ENCODE measurements around the gene MORN5. TPM values are rescaled to one million over a fixed set of nuclear protein-coding genes. Genes with fewer than 3 reads are reported as not detected.

MORN5 gene
- total RNA-seq, 3 donors from 2014 or later: not detected

DNA sequence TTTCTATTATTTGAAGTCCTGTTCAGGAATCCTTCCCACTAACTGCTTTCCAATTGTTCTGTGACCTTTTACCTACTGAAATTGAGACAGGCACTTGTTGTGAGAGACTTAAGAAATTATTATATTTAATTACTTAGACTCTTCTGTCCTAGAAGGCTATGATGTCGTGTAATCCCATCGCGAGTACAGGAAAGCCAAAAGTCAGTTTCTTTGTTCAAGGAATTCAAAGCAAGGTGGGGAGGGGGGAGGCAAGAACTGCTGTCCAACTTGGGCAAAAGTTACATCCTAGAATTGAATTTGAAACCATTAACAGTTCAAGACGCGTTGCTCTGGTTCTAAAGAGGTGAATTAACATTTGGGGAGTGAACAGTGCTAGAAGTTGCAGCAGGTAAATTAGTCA is 18.0 kb upstream of the MORN5 start:
- Histone ChIP-seq H3K36me3 (no peaks in the 10 kb centered on the region), H3K4me3 (no peak overlapping the region), H3K27me3 (no peaks in the 10 kb centered on the region), H3K9me3 (no peaks in the 10 kb centered on the region), H3K4me1 (no peaks in the 10 kb centered on the region), H3K27ac (peak overlapping the region; percentile 33 to 66)
- intact Hi-C loops (cut with DNase I; ENCODE audit: low total_unique reads): no loop called here
- no peak for TF ChIP-seq POLR2AphosphoS5 (IDR thresholded peaks at IDR 0.05)
- TF ChIP-seq, protein P1, sequence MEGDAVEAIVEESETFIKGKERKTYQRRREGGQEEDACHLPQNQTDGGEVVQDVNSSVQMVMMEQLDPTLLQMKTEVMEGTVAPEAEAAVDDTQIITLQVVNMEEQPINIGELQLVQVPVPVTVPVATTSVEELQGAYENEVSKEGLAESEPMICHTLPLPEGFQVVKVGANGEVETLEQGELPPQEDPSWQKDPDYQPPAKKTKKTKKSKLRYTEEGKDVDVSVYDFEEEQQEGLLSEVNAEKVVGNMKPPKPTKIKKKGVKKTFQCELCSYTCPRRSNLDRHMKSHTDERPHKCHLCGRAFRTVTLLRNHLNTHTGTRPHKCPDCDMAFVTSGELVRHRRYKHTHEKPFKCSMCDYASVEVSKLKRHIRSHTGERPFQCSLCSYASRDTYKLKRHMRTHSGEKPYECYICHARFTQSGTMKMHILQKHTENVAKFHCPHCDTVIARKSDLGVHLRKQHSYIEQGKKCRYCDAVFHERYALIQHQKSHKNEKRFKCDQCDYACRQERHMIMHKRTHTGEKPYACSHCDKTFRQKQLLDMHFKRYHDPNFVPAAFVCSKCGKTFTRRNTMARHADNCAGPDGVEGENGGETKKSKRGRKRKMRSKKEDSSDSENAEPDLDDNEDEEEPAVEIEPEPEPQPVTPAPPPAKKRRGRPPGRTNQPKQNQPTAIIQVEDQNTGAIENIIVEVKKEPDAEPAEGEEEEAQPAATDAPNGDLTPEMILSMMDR (IDR thresholded peaks at IDR 0.05): no peak
- TF ChIP-seq POLR2A (IDR thresholded peaks at IDR 0.05): no peak
- DNase-seq (ENCODE audit: low spot score in 2 of 2): no peak

DNA sequence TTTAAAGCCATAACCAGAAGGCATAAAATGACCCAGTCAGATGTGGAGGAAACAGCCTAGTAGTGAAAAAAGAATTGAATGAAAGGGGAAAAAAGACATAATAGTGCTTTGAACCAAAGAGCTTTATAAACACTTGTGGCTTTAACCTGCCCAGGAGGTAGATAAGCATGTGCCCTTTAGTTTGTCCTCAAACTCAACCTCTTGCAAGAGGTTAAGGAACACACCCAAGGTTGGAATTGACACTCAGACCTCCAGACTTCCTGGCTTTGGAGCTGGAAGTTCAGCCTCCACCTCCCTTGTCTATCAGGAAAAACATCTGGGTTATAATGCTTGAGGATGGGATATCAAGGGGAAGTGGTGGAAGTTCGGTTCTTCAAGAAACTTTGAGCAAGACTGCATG is 16.4 kb upstream of the MORN5 start:
- no peak overlapping the region for H3K4me3 ChIP-seq
- TF ChIP-seq POLR2AphosphoS5 (IDR thresholded peaks at IDR 0.05): no peak
- no peak for TF ChIP-seq POLR2A (IDR thresholded peaks at IDR 0.05)
- TF ChIP-seq, protein P1 (IDR thresholded peaks at IDR 0.05): no peak
- H3K9me3 ChIP-seq: no peaks in the 10 kb centered on the region
- no peaks in the 10 kb centered on the region for H3K27me3 ChIP-seq
- intact Hi-C loops (cut with DNase I; ENCODE audit: low total_unique reads): no loop called here
- DNase-seq (ENCODE audit: low spot score in 2 of 2): no peak
- no peaks in the 10 kb centered on the region for H3K36me3 ChIP-seq
- H3K4me1 ChIP-seq: no peaks in the 10 kb centered on the region
- no peak overlapping the region for H3K27ac ChIP-seq

DNA sequence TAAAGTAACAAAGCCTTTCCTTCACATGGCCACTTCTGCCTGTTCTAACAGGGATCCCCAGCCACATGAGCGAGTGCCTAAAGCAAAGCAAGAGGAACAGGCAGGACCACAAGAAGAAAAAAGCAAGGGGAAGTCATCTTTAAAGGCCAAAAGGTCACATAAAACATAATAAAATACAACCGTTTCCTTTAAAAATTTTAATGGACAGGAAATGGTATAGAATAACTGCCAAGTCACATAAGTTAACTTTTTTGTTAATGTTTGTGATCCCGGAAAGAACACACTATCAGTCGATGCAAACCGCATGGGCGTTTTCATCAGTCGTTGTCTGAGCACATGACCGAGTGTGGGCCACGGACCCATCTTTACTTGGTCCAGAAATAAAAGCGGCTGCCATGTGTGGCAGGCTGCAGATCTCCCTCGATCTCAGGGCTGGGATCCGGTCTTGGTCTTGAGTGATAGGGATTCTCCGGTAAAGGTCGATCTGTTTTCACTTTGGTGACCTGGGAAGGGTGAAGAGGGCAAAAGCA is 15.8 kb upstream of the MORN5 start:
- no peak overlapping the region for H3K27ac ChIP-seq

DNA sequence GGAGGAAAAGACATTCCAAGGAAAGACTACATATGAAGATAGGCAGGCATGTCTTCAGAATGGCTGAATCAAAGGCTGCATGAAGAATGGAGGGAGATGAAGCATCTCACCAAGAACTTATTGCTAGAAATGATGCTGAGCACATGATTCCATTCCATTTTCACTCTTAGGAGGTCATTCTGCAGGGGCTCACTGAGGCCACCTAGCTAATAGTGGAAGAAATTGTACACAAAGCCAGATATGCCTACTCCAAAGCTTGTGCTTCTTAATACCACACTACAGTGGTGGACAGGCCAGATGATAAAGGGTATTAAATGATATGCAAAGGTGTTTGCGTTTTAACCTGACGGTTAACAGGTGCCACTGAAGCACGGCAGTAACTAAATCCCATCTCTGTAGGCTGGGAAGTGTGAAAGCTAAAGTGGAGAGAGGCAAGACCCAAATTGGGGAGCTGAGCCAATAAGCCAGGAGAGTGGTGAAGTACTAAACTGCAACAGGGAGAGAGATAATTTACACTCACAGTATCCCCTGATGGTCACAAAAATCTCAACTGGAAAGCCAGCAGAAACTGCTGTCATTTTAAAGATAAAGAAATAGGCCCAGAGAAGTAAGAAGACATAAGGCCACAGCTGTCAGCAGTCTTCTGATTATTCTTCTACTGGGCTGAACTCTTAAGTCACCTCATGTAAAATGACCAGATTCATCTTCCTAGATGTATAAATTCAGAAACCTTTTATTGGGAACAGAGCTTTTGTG is 14.7 kb upstream of the MORN5 start:
- Histone ChIP-seq H3K36me3 (no peaks in the 10 kb centered on the region), H3K27me3 (no peaks in the 10 kb centered on the region), H3K4me3 (no peak overlapping the region), H3K9me3 (no peaks in the 10 kb centered on the region), H3K4me1 (no peaks in the 10 kb centered on the region), H3K27ac (no peak overlapping the region)
- intact Hi-C loops (cut with DNase I; ENCODE audit: low total_unique reads): no loop called here
- no peak for DNase-seq (ENCODE audit: low spot score in 2 of 2)
- TF ChIP-seq, protein P1 (IDR thresholded peaks at IDR 0.05): no peak
- TF ChIP-seq POLR2AphosphoS5 (IDR thresholded peaks at IDR 0.05) (no peak), POLR2A (IDR thresholded peaks at IDR 0.05) (no peak)

More for the DNA sequence above, 15.8 kb upstream of the MORN5 start:
- Histone ChIP-seq H3K4me1 (no peaks in the 10 kb centered on the region), H3K36me3 (no peaks in the 10 kb centered on the region), H3K4me3 (no peak overlapping the region), H3K27me3 (no peaks in the 10 kb centered on the region), H3K9me3 (no peaks in the 10 kb centered on the region)
- DNase-seq (ENCODE audit: low spot score in 2 of 2): no peak
- intact Hi-C loops (cut with DNase I; ENCODE audit: low total_unique reads): no loop called here
- TF ChIP-seq POLR2AphosphoS5 (IDR thresholded peaks at IDR 0.05) (no peak), POLR2A (IDR thresholded peaks at IDR 0.05) (no peak)
- TF ChIP-seq, protein P1 (IDR thresholded peaks at IDR 0.05): no peak

DNA sequence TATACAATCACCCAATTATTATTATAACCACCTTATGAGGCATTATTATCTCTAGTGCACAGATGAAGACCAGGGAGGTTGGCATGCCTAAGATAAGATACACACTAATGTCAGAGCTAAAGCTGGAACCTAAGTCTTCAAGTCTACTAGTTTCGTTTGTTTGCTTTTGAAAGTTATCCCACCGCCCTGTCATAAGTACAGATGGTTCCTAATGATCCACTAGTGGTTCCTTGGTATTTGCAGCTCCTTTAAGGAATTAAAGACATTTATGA is 14.2 kb upstream of the MORN5 start:
- intact Hi-C loops (cut with DNase I; ENCODE audit: low total_unique reads): no loop called here
- no peaks in the 10 kb centered on the region for H3K9me3 ChIP-seq
- no peak for DNase-seq (ENCODE audit: low spot score in 2 of 2)
- H3K27me3 ChIP-seq: no peaks in the 10 kb centered on the region
- no peak overlapping the region for H3K4me3 ChIP-seq
- H3K36me3 ChIP-seq: no peaks in the 10 kb centered on the region
- no peak overlapping the region for H3K27ac ChIP-seq
- TF ChIP-seq, protein P1 (IDR thresholded peaks at IDR 0.05): no peak
- TF ChIP-seq POLR2A (IDR thresholded peaks at IDR 0.05) (no peak), POLR2AphosphoS5 (IDR thresholded peaks at IDR 0.05) (no peak)
- H3K4me1 ChIP-seq: no peaks in the 10 kb centered on the region

All from breast epithelium (tissue), 4 donors.